Thymus (tissue), 11 donors: ENCODE measurements around the gene UNCX. TPM values are rescaled to one million over a fixed set of nuclear protein-coding genes. Genes with fewer than 3 reads are reported as not detected.
"Not testable (repeated sequence)": the region's sequence is repeated elsewhere in the genome, so short reads cannot be mapped to it uniquely, and the experiment has no call there.

Experiments used
- DNase-seq, 9 donors: peaks; one replicate each; pipeline ENCODE4 v3.0.0-alpha.2; 2013; ENCODE audit warnings: low spot score in 9 of 9, low read depth in 6 of 9, missing footprints in 1 of 9
- H3K27ac ChIP-seq, 2 donors: one replicate each; pipeline ENCODE4 v1.5.1; 2013; ENCODE audit warnings: control low read depth in 1 of 2, low read depth in 1 of 2, low read length in 1 of 2, mild to moderate bottlenecking in 1 of 2, moderate library complexity in 1 of 2
- H3K27me3 ChIP-seq, 2 donors: one replicate each; pipeline ENCODE4 v1.5.1; 2013; ENCODE audit warnings: low read length in 1 of 2; ENCODE audit not compliant: control insufficient read depth in 2 of 2, insufficient read depth in 1 of 2
- H3K36me3 ChIP-seq, 2 donors: one replicate each; pipeline ENCODE4 v1.5.1; 2013; ENCODE audit warnings: low read length in 1 of 2, mild to moderate bottlenecking in 1 of 2, moderate library complexity in 1 of 2; ENCODE audit not compliant: control insufficient read depth in 2 of 2, insufficient read depth in 2 of 2
- H3K4me1 ChIP-seq, 2 donors: one replicate each; pipeline ENCODE4 v1.5.1; 2013; ENCODE audit warnings: low read length in 2 of 2; ENCODE audit not compliant: control insufficient read depth in 2 of 2, insufficient read depth in 2 of 2
- H3K4me3 ChIP-seq, 2 donors: one replicate each; pipeline ENCODE4 v1.5.1; 2013; ENCODE audit warnings: low read length in 2 of 2, control low read depth in 1 of 2, mild to moderate bottlenecking in 1 of 2
- H3K9me3 ChIP-seq, 2 donors: one replicate each; pipeline ENCODE4 v1.5.1; 2013; ENCODE audit warnings: low read length in 1 of 2, mild to moderate bottlenecking in 1 of 2; ENCODE audit not compliant: control insufficient read depth in 2 of 2, insufficient read depth in 1 of 2
- WGBS: extraction: QIAGEN DNeasy Blood & Tissue Kit; methylation state at CpG from one replicate; pipeline ENCODE4 v1.1.7; 2013; 5-methylcytosine and 5-hydroxymethylcytosine counted together
- polyA plus RNA-seq: library from polyadenylated mRNA; stranded (reverse); fragments of 200-250 nt; gene quantifications from one replicate; pipeline ENCODE4 v1.2.3, GENCODE V29; 2013
- total RNA-seq: library from RNA; stranded (reverse); fragments of 120-200 nt; gene quantifications from one replicate; pipeline ENCODE4 v1.2.4, GENCODE V29; 2013
- donor health status: healthy.

UNCX gene
- total and polyA plus RNA-seq, 2 donors, result 0.05 to 0.07 TPM

DNA sequence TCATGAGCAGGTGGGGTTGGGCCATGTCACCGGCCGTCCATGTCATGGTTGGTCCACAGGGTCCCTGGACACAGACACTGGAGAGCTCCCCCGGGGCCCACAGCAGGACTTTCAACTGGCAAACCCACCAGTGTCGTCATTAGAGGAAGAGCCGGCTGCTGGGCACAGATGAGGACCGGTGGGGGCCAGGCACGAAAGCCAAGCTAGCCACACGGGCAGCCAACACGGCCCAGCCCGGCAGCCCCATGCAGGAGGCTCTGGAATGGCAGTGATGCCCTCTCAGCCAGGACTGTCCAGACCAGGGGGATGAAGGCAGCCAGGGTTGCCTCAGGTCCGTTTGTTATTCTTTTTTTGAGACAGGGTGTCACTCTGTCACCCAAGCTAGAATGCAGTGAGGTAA lies 21.1 kb upstream of the UNCX start:
- no peak overlapping the region for H3K4me3 ChIP-seq
- no peaks in the 10 kb centered on the region for H3K36me3 ChIP-seq
- 87% methylated on average over 11 of the region's 11 CpGs for WGBS
- no peak for DNase-seq
- H3K9me3 ChIP-seq, result peaks cover 0 to 4% of the 10 kb centered on the region in 2 donors
- peaks cover 0 to 5% of the 10 kb centered on the region in 2 donors for H3K4me1 ChIP-seq
- peaks cover 16 to 59% of the 10 kb centered on the region in 2 donors for H3K27me3 ChIP-seq
- H3K27ac ChIP-seq, result peak overlapping the region in 1 of 2 donors; percentile 53

DNA sequence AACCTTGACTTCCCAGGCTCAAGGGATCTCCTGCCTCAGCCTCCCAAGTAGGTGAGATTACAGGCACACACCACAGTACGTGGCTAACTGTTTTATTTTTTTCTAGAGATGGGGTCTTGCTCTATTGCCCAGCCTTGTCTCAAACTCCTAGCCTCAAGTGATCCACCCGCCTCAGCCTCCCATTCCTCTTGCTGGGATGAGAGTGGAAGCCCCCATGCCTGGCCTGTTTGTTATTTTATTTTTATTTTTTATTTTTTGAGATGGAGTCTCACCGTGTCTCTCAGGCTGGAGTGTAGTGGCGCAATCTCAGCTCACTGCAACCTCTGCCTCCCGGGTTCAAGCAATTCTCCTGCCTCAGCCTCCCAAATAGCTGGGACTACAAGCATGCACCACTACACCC lies 20.6 kb upstream of the UNCX start:
- DNase-seq, H3K4me3 ChIP-seq, H3K36me3 ChIP-seq, H3K9me3 ChIP-seq, H3K4me1 ChIP-seq, H3K27ac ChIP-seq: not testable (repeated sequence)
- H3K27me3 ChIP-seq, result peaks cover 16 to 59% of the 10 kb centered on the region in 2 donors
- WGBS, result 89% methylated on average over 5 of the region's 5 CpGs

GRCh38 chr7:1214516-1214915 lies 18.2 kb upstream of the UNCX start:
- peaks cover 21 to 67% of the 10 kb centered on the region in 2 donors for H3K27me3 ChIP-seq
- peaks cover 0 to 5% of the 10 kb centered on the region in 2 donors for H3K4me1 ChIP-seq
- WGBS, result 80% methylated on average over 18 of the region's 18 CpGs
- peaks cover 0 to 4% of the 10 kb centered on the region in 2 donors for H3K9me3 ChIP-seq
- DNase-seq, result no peak
- H3K4me3 ChIP-seq, result no peak overlapping the region
- peak overlapping the region in 1 of 2 donors; percentile 73 for H3K27ac ChIP-seq
- no peaks in the 10 kb centered on the region for H3K36me3 ChIP-seq

DNA sequence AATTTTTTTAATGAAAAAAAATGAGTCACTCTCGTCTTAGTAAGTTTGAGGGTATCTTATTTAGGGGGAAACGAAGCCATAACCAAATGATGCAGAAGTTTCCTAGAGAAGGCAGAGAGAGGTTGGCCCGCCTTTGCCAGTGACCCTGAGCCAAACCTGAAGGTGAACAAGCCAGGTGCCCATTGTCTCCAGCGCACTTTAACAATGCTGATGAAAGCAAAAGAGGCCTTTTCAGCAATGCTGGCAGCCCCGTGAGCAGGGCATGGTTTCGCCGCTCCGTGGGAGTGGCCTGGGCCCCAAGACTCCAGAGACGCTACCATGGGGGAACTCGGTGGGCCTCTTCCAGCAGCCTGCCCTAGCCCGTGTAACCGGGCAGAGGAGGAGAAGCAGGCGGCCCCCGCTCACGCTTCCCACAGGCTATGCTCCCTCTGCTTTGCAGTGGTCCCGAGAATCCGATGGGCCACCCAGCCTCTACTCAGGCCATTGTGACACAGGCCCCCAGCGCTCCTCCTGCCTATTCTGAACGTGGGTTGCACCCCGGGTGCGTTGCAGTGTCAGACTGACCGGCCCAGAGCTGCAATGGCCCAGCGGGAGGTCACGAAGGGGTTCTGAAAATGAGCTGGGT lies 14.0 kb upstream of the UNCX start:
- 75% methylated on average over 24 of the region's 24 CpGs for WGBS
- H3K27me3 ChIP-seq, result peaks cover 34 to 75% of the 10 kb centered on the region in 2 donors
- no peak overlapping the region for H3K27ac ChIP-seq
- no peak overlapping the region for H3K4me3 ChIP-seq
- H3K36me3 ChIP-seq, result no peaks in the 10 kb centered on the region
- DNase-seq, result no peak
- H3K9me3 ChIP-seq, result peaks cover 1 to 7% of the 10 kb centered on the region in 2 donors
- peaks cover 0 to 5% of the 10 kb centered on the region in 2 donors for H3K4me1 ChIP-seq

- no peak overlapping the region for H3K4me3 ChIP-seq
- H3K27ac ChIP-seq, result no peak overlapping the region
- no peaks in the 10 kb centered on the region for H3K36me3 ChIP-seq
- peaks cover 1 to 11% of the 10 kb centered on the region in 2 donors for H3K9me3 ChIP-seq
- peaks cover 41 to 75% of the 10 kb centered on the region in 2 donors for H3K27me3 ChIP-seq
- H3K4me1 ChIP-seq, result peaks cover 0 to under 1% of the 10 kb centered on the region in 2 donors
- DNase-seq, result no peak
- WGBS, result 65% methylated on average over 9 of the region's 9 CpGs
Measured at GRCh38 chr7:1219498-1219897, 13.2 kb upstream of the UNCX start.

- Histone ChIP-seq H3K27me3 (peaks cover 46 to 75% of the 10 kb centered on the region in 2 donors), H3K4me3 (no peak overlapping the region), H3K4me1 (no peaks in the 10 kb centered on the region), H3K36me3 (no peaks in the 10 kb centered on the region), H3K9me3 (peaks cover 1 to 11% of the 10 kb centered on the region in 2 donors), H3K27ac (no peak overlapping the region)
- WGBS, result 73% methylated on average over 13 of the region's 13 CpGs
- no peak for DNase-seq
Measured at GRCh38 chr7:1220000-1220726, 12.5 kb upstream of the UNCX start.

GRCh38 chr7:1220977-1221745 lies 11.5 kb upstream of the UNCX start:
- Histone ChIP-seq H3K9me3 (peaks cover 1 to 10% of the 10 kb centered on the region in 2 donors), H3K36me3 (no peaks in the 10 kb centered on the region), H3K27me3 (peaks cover 56 to 83% of the 10 kb centered on the region in 2 donors), H3K27ac (no peak overlapping the region), H3K4me3 (no peak overlapping the region), H3K4me1 (no peaks in the 10 kb centered on the region)
- 65% methylated on average over 22 of the region's 22 CpGs for WGBS
- no peak for DNase-seq

GRCh38 chr7:1223196-1223981 lies 9.3 kb upstream of the UNCX start:
- DNase-seq, result no peak
- no peaks in the 10 kb centered on the region for H3K36me3 ChIP-seq
- H3K27ac ChIP-seq, result no peak overlapping the region
- peaks cover 1 to 13% of the 10 kb centered on the region in 2 donors for H3K9me3 ChIP-seq
- peaks cover 73 to 100% of the 10 kb centered on the region in 2 donors for H3K27me3 ChIP-seq
- WGBS, result 23% methylated on average over 23 of the region's 23 CpGs
- H3K4me3 ChIP-seq, result no peak overlapping the region
- H3K4me1 ChIP-seq, result no peaks in the 10 kb centered on the region
